Adrenal gland (tissue), 12 donors: ENCODE results near the gene ZMYND8. TPM values are rescaled to one million over a fixed set of nuclear protein-coding genes. Genes with fewer than 3 reads are reported as not detected.
"Not testable (repeated sequence)": the region's sequence is repeated elsewhere in the genome, so short reads cannot be mapped to it uniquely, and the experiment has no call there.

Experiments used
- DNase-seq, 7 donors: peaks; one replicate each; pipeline ENCODE4 v3.0.0-alpha.2; 2019 to 2020
- H3K27ac ChIP-seq, 5 donors: fragments of 200-600 bp; sonication (generic) in 4 of 5; 1 replicate in 3 of 5; 2 replicates in 2 of 5; pipeline versions ENCODE4 v1.5.1 to v1.8.0; 2016 to 2020; ENCODE audit warnings: mild to moderate bottlenecking in 1 of 5
- H3K27me3 ChIP-seq: fragments of 200-600 bp; 2 replicates; pipeline ENCODE4 v1.8.0; 2021
- H3K36me3 ChIP-seq, 2 donors: fragments of 200-600 bp; replicated peaks in 1 of 2; 1 replicate in 1 of 2; 2 replicates in 1 of 2; pipeline versions ENCODE4 v1.5.1 to v1.8.0; 2018 to 2022
- H3K4me1 ChIP-seq, 2 donors: fragments of 200-600 bp; replicated peaks in 1 of 2; 1 replicate in 1 of 2; 2 replicates in 1 of 2; pipeline versions ENCODE4 v1.5.1 to v1.8.0; 2018 to 2021
- H3K4me3 ChIP-seq, 4 donors: fragments of 200-600 bp; sonication (generic) in 3 of 4; one replicate each; pipeline ENCODE4 v1.5.1; 2016 to 2018
- H3K9me3 ChIP-seq, 3 donors: fragments of 200-600 bp; sonication (generic) in 1 of 3; replicated peaks in 1 of 3; 1 replicate in 2 of 3; 2 replicates in 1 of 3; pipeline versions ENCODE4 v1.5.1 to v1.8.0; 2016 to 2021
- CTCF ChIP-seq, 6 experiments: fragments of 450-650 bp in 4 of 6; fragments of 200-600 bp in 2 of 6; sonication (generic) in 1 of 6; IDR thresholded peaks; 1 replicate in 5 of 6; 2 replicates in 1 of 6; pipeline versions ENCODE4 v1.5.1 to v1.8.0; 2016 to 2021; ENCODE audit warnings: antibody characterized with exemption in 6 of 6, mild to moderate bottlenecking in 2 of 6, moderate library complexity in 1 of 6
- POLR2A ChIP-seq, 2 donors: fragments of 450-650 bp; IDR thresholded peaks; one replicate each; pipeline ENCODE4 v1.6.1; 2017; ENCODE audit warnings: antibody characterized with exemption in 2 of 2, mild to moderate bottlenecking in 2 of 2, moderate library complexity in 1 of 2
- whole genome bisulfite sequencing, 4 donors: extraction: QIAGEN DNeasy Blood & Tissue Kit in 2 of 4; methylation state at CpG; one replicate each; pipeline versions ENCODE4 v1.1.5 to v1.1.7; 2013 to 2017; 5-methylcytosine and 5-hydroxymethylcytosine counted together
- intact Hi-C, 2 donors: fragments of 100-400 bp; cut with DNase I; formaldehyde crosslinking; loops; one replicate each; pipeline versions ENCODE4 v1.14.1 to v1.15.0; 2022 to 2023
- polyA plus RNA-seq, 3 donors: library from polyadenylated mRNA; stranded (reverse); fragments of 200-250 nt in 2 of 3; fragments of 350-450 nt in 1 of 3; fragmentation: Illumina TruSeq in 1 of 3; extraction: RNeasy Lipid Tissue Mini Kit (QIAGEN cat#74804) in 1 of 3; gene quantifications; one replicate each; pipeline ENCODE4 v1.2.3, GENCODE V29; 2013 to 2014
- total RNA-seq, 9 donors: library from RNA; depleted of rRNA in 4 of 9; stranded (reverse); fragments of >200 nt in 4 of 9; fragments of 120-200 nt in 1 of 9; fragmentation: NEBNext Ultra II Directional in 1 of 9; extraction: Animal tissue kit (Norgen Biotek cat#: 25700) in 1 of 9; gene quantifications; one replicate each; pipeline versions ENCODE4 v1.1.0 to v1.2.4, GENCODE V29; 2013 to 2023
- donor health status: healthy with polysubstance abuse.
- donor health status: Bipolar disorder and iron deficiency.
- donor health status: DM: yes; HTN: yes; CAD: no.
- donor health status: DM: no; HTN: no; CAD: no.
- donor health status: DM: no; HTN: no; CAD: no.
- donor health status: DM: yes; HTN: yes; CAD: no.

ZMYND8 gene
- total and polyA plus RNA-seq, 12 donors: 37.0 to 116 (median 67.2) TPM

GRCh38 chr20:47309806-47310426 lies 46.6 kb downstream of the ZMYND8 start:
- no peaks in the 10 kb centered on the region for H3K27me3 ChIP-seq
- no peak overlapping the region for H3K4me3 ChIP-seq
- WGBS, 4 donors: 70 to 78% (median 73%) methylated on average over 11 of the region's 11 CpGs
- intact Hi-C loops: no loop called here
- peaks cover 0 to 33% of the 10 kb centered on the region in 2 donors for H3K36me3 ChIP-seq
- H3K4me1 ChIP-seq: peaks cover 16 to 53% of the 10 kb centered on the region in 2 donors
- peak in 1 of 7 donors; percentile 35 for DNase-seq
- TF ChIP-seq POLR2A (IDR thresholded peaks at IDR 0.05) (no peak), CTCF (IDR thresholded peaks at IDR 0.05) (no peak)
- H3K27ac ChIP-seq: peak overlapping the region in 4 of 5 donors; percentile 4 to 54 (median 34)
- no peaks in the 10 kb centered on the region for H3K9me3 ChIP-seq

- no peaks in the 10 kb centered on the region for H3K9me3 ChIP-seq
- TF ChIP-seq POLR2A (IDR thresholded peaks at IDR 0.05) (no peak), CTCF (IDR thresholded peaks at IDR 0.05) (no peak)
- H3K4me3 ChIP-seq: no peak overlapping the region
- no peak for DNase-seq
- no peaks in the 10 kb centered on the region for H3K27me3 ChIP-seq
- intact Hi-C loops: no loop called here
- H3K4me1 ChIP-seq: peaks cover 21 to 55% of the 10 kb centered on the region in 2 donors
- 88 to 98% (median 91%) methylated on average over 10 of the region's 10 CpGs for WGBS, 4 donors
- peak overlapping the region in 2 of 5 donors; percentile 43 to 54 for H3K27ac ChIP-seq
- H3K36me3 ChIP-seq: peaks cover 0 to 33% of the 10 kb centered on the region in 2 donors
These were observed 47.1 kb downstream of the ZMYND8 start for GRCh38 chr20:47309394-47309793.

GRCh38 chr20:47307569-47307968 lies 48.9 kb downstream of the ZMYND8 start:
- DNase-seq, H3K4me3 ChIP-seq, H3K9me3 ChIP-seq, H3K27me3 ChIP-seq, intact Hi-C loops, H3K27ac ChIP-seq: not testable (repeated sequence)
- 97 to 99% (median 98%) methylated on average over 9 of the region's 9 CpGs for WGBS, 4 donors
- H3K36me3 ChIP-seq: peaks cover 0 to 33% of the 10 kb centered on the region in 2 donors
- H3K4me1 ChIP-seq: peaks cover 34 to 67% of the 10 kb centered on the region in 2 donors

- Histone ChIP-seq H3K9me3 (no peaks in the 10 kb centered on the region), H3K4me3 (no peak overlapping the region), H3K4me1 (peaks cover 34 to 63% of the 10 kb centered on the region in 2 donors), H3K27ac (peak overlapping the region in 1 of 5 donors; percentile 28), H3K36me3 (peaks cover 0 to 29% of the 10 kb centered on the region in 2 donors), H3K27me3 (no peaks in the 10 kb centered on the region)
- intact Hi-C loops: no loop called here
- TF ChIP-seq POLR2A (IDR thresholded peaks at IDR 0.05): no peak
- 90 to 97% (median 96%) methylated on average over 7 of the region's 7 CpGs for WGBS, 4 donors
- no peak for DNase-seq
These were observed 49.6 kb downstream of the ZMYND8 start for GRCh38 chr20:47306755-47307370.

GRCh38 chr20:47306095-47306494 lies 50.4 kb downstream of the ZMYND8 start:
- Histone ChIP-seq H3K9me3 (no peaks in the 10 kb centered on the region), H3K27me3 (no peaks in the 10 kb centered on the region), H3K36me3 (peaks cover 0 to 25% of the 10 kb centered on the region in 2 donors), H3K27ac (peak overlapping the region in 3 of 5 donors; percentile 43 to 78 (median 72)), H3K4me1 (peaks cover 34 to 63% of the 10 kb centered on the region in 2 donors), H3K4me3 (no peak overlapping the region)
- intact Hi-C loops: no loop called here
- DNase-seq: peak in 1 of 7 donors; percentile 29
- TF ChIP-seq CTCF (IDR thresholded peaks at IDR 0.05): no peak
- no peak for TF ChIP-seq POLR2A (IDR thresholded peaks at IDR 0.05)
- WGBS, 4 donors: 92 to 98% (median 96%) methylated on average over 8 of the region's 8 CpGs
